H1 (cell line): ENCODE measurements around the gene FMNL2.

Experiments
- BCL11A ChIP-seq, 2 experiments: IDR thresholded peaks; one replicate each; pipeline ENCODE4 v1.6.1; 2011; ENCODE audit warnings: low read depth in 2 of 2, low read length in 2 of 2, mild to moderate bottlenecking in 2 of 2
- BRCA1 ChIP-seq: IDR thresholded peaks from 2 replicates; pipeline ENCODE4 v1.6.1; 2012; ENCODE audit warnings: low read depth, low read length, improper control_type of control experiment
- CHD2 ChIP-seq: IDR thresholded peaks from 2 replicates; pipeline ENCODE4 v1.6.1; 2012; ENCODE audit warnings: low read length, improper control_type of control experiment
- EZH2 ChIP-seq: fragments of 200-600 bp; sonication (generic); IDR thresholded peaks from 2 replicates; pipeline ENCODE4 v1.7.1; 2012; ENCODE audit warnings: low read depth, mild to moderate bottlenecking, moderate library complexity, low read length, inconsistent platforms; ENCODE audit not compliant: severe bottlenecking
- GABPA ChIP-seq: IDR thresholded peaks from 2 replicates; pipeline ENCODE4 v1.6.1; 2011; ENCODE audit warnings: mild to moderate bottlenecking, low read length, moderate library complexity, borderline replicate concordance; ENCODE audit not compliant: insufficient read depth
- HDAC2 ChIP-seq, 2 experiments: fragments of 300-600 bp in 1 of 2; sonication (generic) in 1 of 2; IDR thresholded peaks; 2 replicates each; pipeline ENCODE4 v1.6.1; 2011 to 2012; ENCODE audit warnings: low read depth in 2 of 2, low read length in 2 of 2, mild to moderate bottlenecking in 2 of 2, moderate library complexity in 2 of 2, borderline replicate concordance in 1 of 2, inconsistent platforms in 1 of 2
- NRF1 ChIP-seq: IDR thresholded peaks from 2 replicates; pipeline ENCODE4 v1.6.1; 2011; ENCODE audit warnings: mild to moderate bottlenecking, low read depth, low read length, improper control_type of control experiment
- POLR2A ChIP-seq, 2 experiments: IDR thresholded peaks; 1 replicate in 1 of 2; 2 replicates in 1 of 2; pipeline ENCODE4 v1.6.1; 2011; ENCODE audit warnings: low read depth in 2 of 2, low read length in 2 of 2, mild to moderate bottlenecking in 2 of 2; ENCODE audit errors: control extremely low read depth in 1 of 2
- POLR2AphosphoS5 ChIP-seq: IDR thresholded peaks from 2 replicates; pipeline ENCODE4 v1.6.1; 2011; ENCODE audit warnings: low read depth, low read length
- SP1 ChIP-seq: IDR thresholded peaks from 2 replicates; pipeline ENCODE4 v1.6.1; 2011; ENCODE audit warnings: low read depth, low read length
- YY1 ChIP-seq: IDR thresholded peaks from 2 replicates; pipeline ENCODE4 v1.6.1; 2011; ENCODE audit warnings: low read depth, mild to moderate bottlenecking, low read length
- ZNF274 ChIP-seq: IDR thresholded peaks from 2 replicates; pipeline ENCODE4 v1.7.0; 2012; ENCODE audit warnings: low read length, borderline replicate concordance; ENCODE audit errors: extremely low read depth
- TF ChIP-seq, protein P1 (sequence below), 3 experiments: IDR thresholded peaks; 1 replicate in 2 of 3; 2 replicates in 1 of 3; pipeline versions ENCODE4 v1.5.1 to v1.6.1; 2011; ENCODE audit warnings: low read length in 3 of 3, mild to moderate bottlenecking in 3 of 3, inconsistent platforms in 2 of 3, low read depth in 1 of 3, moderate library complexity in 1 of 3; ENCODE audit not compliant: insufficient read depth in 1 of 3; ENCODE audit errors: control extremely low read depth in 1 of 3

DNA sequence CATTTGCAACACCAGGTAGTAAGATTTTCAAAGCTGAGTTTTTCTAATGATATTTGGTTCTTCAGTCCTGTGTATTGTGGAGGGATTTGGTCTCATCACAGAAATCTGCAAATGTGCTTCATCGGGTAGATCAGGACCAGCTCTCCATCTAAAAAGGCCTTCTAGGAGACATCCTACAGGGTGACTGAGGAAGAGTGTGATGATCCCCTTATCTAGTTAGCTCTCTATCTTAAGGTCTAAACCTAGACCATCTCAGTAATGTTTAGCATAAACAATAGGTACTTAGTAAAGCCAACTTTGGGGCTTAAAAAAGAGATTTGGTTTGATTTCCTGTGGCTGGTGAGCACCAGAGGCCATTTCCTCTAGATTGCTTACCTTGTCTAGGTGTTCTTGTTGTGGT is 237.1 kb downstream of the FMNL2 start:
- TF ChIP-seq, protein P1, sequence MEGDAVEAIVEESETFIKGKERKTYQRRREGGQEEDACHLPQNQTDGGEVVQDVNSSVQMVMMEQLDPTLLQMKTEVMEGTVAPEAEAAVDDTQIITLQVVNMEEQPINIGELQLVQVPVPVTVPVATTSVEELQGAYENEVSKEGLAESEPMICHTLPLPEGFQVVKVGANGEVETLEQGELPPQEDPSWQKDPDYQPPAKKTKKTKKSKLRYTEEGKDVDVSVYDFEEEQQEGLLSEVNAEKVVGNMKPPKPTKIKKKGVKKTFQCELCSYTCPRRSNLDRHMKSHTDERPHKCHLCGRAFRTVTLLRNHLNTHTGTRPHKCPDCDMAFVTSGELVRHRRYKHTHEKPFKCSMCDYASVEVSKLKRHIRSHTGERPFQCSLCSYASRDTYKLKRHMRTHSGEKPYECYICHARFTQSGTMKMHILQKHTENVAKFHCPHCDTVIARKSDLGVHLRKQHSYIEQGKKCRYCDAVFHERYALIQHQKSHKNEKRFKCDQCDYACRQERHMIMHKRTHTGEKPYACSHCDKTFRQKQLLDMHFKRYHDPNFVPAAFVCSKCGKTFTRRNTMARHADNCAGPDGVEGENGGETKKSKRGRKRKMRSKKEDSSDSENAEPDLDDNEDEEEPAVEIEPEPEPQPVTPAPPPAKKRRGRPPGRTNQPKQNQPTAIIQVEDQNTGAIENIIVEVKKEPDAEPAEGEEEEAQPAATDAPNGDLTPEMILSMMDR (IDR thresholded peaks at IDR 0.05; ENCODE audit: control extremely low read depth in 1 of 3, insufficient read depth in 1 of 3, low read depth in 1 of 3, low read length in 3 of 3): no peak
- TF ChIP-seq BRCA1 (no peak), NRF1 (no peak), POLR2AphosphoS5 (no peak), SP1 (no peak), YY1 (no peak), ZNF274 (no peak), BCL11A (IDR thresholded peaks at IDR 0.05; ENCODE audit: low read depth in 2 of 2, low read length in 2 of 2) (no peak), EZH2 (no peak), POLR2A (IDR thresholded peaks at IDR 0.05; ENCODE audit: control extremely low read depth in 1 of 2, low read depth in 2 of 2, low read length in 2 of 2) (no peak), GABPA (no peak), HDAC2 (IDR thresholded peaks at IDR 0.05; ENCODE audit: borderline replicate concordance in 1 of 2, low read depth in 2 of 2, low read length in 2 of 2) (no peak), CHD2 (no peak)
